ENCODE results near the gene FOXC1.

DNA sequence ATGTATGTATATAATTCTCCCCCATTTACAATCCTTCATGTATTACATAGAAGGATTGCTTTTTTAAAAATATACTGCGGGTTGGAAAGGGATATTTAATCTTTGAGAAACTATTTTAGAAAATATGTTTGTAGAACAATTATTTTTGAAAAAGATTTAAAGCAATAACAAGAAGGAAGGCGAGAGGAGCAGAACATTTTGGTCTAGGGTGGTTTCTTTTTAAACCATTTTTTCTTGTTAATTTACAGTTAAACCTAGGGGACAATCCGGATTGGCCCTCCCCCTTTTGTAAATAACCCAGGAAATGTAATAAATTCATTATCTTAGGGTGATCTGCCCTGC lies 3.6 kb downstream of the FOXC1 start:
- TF ChIP-seq EP300 (IDR thresholded peaks at IDR 0.05) (no peak), POLR2A (IDR thresholded peaks at IDR 0.05) (no peak), POLR2AphosphoS5 (IDR thresholded peaks at IDR 0.05) (no peak)
- TF ChIP-seq, protein P1, sequence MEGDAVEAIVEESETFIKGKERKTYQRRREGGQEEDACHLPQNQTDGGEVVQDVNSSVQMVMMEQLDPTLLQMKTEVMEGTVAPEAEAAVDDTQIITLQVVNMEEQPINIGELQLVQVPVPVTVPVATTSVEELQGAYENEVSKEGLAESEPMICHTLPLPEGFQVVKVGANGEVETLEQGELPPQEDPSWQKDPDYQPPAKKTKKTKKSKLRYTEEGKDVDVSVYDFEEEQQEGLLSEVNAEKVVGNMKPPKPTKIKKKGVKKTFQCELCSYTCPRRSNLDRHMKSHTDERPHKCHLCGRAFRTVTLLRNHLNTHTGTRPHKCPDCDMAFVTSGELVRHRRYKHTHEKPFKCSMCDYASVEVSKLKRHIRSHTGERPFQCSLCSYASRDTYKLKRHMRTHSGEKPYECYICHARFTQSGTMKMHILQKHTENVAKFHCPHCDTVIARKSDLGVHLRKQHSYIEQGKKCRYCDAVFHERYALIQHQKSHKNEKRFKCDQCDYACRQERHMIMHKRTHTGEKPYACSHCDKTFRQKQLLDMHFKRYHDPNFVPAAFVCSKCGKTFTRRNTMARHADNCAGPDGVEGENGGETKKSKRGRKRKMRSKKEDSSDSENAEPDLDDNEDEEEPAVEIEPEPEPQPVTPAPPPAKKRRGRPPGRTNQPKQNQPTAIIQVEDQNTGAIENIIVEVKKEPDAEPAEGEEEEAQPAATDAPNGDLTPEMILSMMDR (IDR thresholded peaks at IDR 0.05) = no peak
